Thyroid gland (tissue), 4 donors: ENCODE results near the gene PLEKHA6. TPM values are rescaled to one million over a fixed set of nuclear protein-coding genes. Genes with fewer than 3 reads are reported as not detected.
A peak's percentile ranks its signal among the peaks of the same experiment; 100 is the strongest.

Experiments used
- DNase-seq, 2 donors: peaks; one replicate each; pipeline ENCODE4 v3.0.0-alpha.2; 2019
- H3K27ac ChIP-seq, 3 donors: fragments of 200-600 bp; sonication (generic); 1 replicate in 2 of 3; 2 replicates in 1 of 3; pipeline ENCODE4 v1.5.1; 2016 to 2019; ENCODE audit warnings: mild to moderate bottlenecking in 1 of 3, moderate library complexity in 1 of 3
- H3K27me3 ChIP-seq: fragments of 200-600 bp; sonication (generic); one replicate; pipeline ENCODE4 v1.5.1; 2019
- H3K36me3 ChIP-seq, 2 donors: fragments of 200-600 bp; sonication (generic); one replicate each; pipeline ENCODE4 v1.5.1; 2016 to 2019
- H3K4me1 ChIP-seq, 2 donors: fragments of 200-600 bp; sonication (generic); one replicate each; pipeline ENCODE4 v1.5.1; 2017 to 2019
- H3K4me3 ChIP-seq, 3 donors: fragments of 200-600 bp; sonication (generic); replicated peaks in 1 of 3; 1 replicate in 2 of 3; 2 replicates in 1 of 3; pipeline ENCODE4 v1.5.1; 2016; ENCODE audit warnings: mild to moderate bottlenecking in 1 of 3
- H3K9me3 ChIP-seq: fragments of 200-600 bp; sonication (generic); one replicate; pipeline ENCODE4 v1.5.1; 2017
- CTCF ChIP-seq, 6 experiments: fragments of 200-600 bp in 3 of 6; fragments of 450-650 bp in 3 of 6; sonication (generic) in 3 of 6; IDR thresholded peaks; one replicate each; pipeline ENCODE4 v1.5.1; 2016 to 2019; ENCODE audit warnings: antibody characterized with exemption in 6 of 6, mild to moderate bottlenecking in 2 of 6, inconsistent platforms in 1 of 6, moderate library complexity in 1 of 6
- POLR2A ChIP-seq, 2 donors: fragments of 450-650 bp; IDR thresholded peaks; one replicate each; pipeline ENCODE4 v1.6.1; 2017; ENCODE audit warnings: antibody characterized with exemption in 2 of 2, mild to moderate bottlenecking in 2 of 2, moderate library complexity in 1 of 2
- WGBS, 2 donors: methylation state at CpG; one replicate each; pipeline ENCODE4 v1.1.5; 2017; 5-methylcytosine and 5-hydroxymethylcytosine counted together
- intact Hi-C: fragments of 100-400 bp; cut with DNase I; formaldehyde crosslinking; loops from one replicate; pipeline ENCODE4 v1.15.1; 2023
- total RNA-seq, 4 donors: library from RNA; depleted of rRNA; stranded (reverse); fragments of >200 nt; gene quantifications; one replicate each; pipeline ENCODE4 v1.2.3, GENCODE V29; 2016

The PLEKHA6 gene
- 1 to 10 TPM; 2.9 to 8.9 (median 4.0) TPM for total RNA-seq

GRCh38 chr1:204359474-204360255, at the start of gene PLEKHA6:
PLEKHA6 (minus strand) TSS chr1:204359929; CDS start chr1:204273727, 86,202 bp downstream.
- H3K9me3 ChIP-seq = no peaks in the 10 kb centered on the region
- no peaks in the 10 kb centered on the region for H3K27me3 ChIP-seq
- peaks cover 6% of the 10 kb centered on the region in 2 donors for H3K4me1 ChIP-seq
- no peak for DNase-seq
- WGBS, 2 donors = 14 to 25% methylated on average over 4 to 20 of the region's 20 CpGs
- no peak within 1 kb of the TSS for H3K27ac ChIP-seq
- no peak within 1 kb of the TSS for H3K4me3 ChIP-seq
- H3K36me3 ChIP-seq = no peaks in the 10 kb centered on the region
- no peak for TF ChIP-seq CTCF (IDR thresholded peaks at IDR 0.05)
- no peak for TF ChIP-seq POLR2A (IDR thresholded peaks at IDR 0.05)
- intact Hi-C loops = loop anchor here (5.0 to 10.0 kb wide), 2 partner anchors 147 to 495 kb away; partner anchors contain the start of genes GOLT1A and SNRPE

- Histone ChIP-seq H3K4me3 (peak overlapping the region; percentile 90 to 94 (median 91)), H3K4me1 (peaks cover 21 to 30% of the 10 kb centered on the region in 2 donors), H3K27me3 (no peaks in the 10 kb centered on the region), H3K9me3 (no peaks in the 10 kb centered on the region), H3K27ac (peak overlapping the region; percentile 99 to 100 (median 99)), H3K36me3 (peaks cover 5 to 12% of the 10 kb centered on the region in 2 donors)
- intact Hi-C loops = no loop called here
- WGBS, 2 donors = 1% methylated on average over 3 of the region's 3 CpGs
- no peak for TF ChIP-seq POLR2A (IDR thresholded peaks at IDR 0.05)
- no peak for TF ChIP-seq CTCF (IDR thresholded peaks at IDR 0.05)
- no peak for DNase-seq
Observed at GRCh38 chr1:204409123-204409522, 49.4 kb upstream of the PLEKHA6 start.

- H3K27ac ChIP-seq = peak overlapping the region; percentile 99 to 100 (median 99)
- peaks cover 21 to 33% of the 10 kb centered on the region in 2 donors for H3K4me1 ChIP-seq
- peaks cover 10 to 16% of the 10 kb centered on the region in 2 donors for H3K36me3 ChIP-seq
- intact Hi-C loops = no loop called here
- peak overlapping the region; percentile 90 to 94 (median 91) for H3K4me3 ChIP-seq
- H3K27me3 ChIP-seq = no peaks in the 10 kb centered on the region
- no peak for DNase-seq
- TF ChIP-seq POLR2A (IDR thresholded peaks at IDR 0.05) (no peak), CTCF (IDR thresholded peaks at IDR 0.05) (no peak)
- whole genome bisulfite sequencing, 2 donors = 5 to 7% methylated on average over 1 of the region's 1 CpG
- no peaks in the 10 kb centered on the region for H3K9me3 ChIP-seq
Observed at GRCh38 chr1:204408602-204409001, 48.9 kb upstream of the PLEKHA6 start.

GRCh38 chr1:204408074-204408507, 48.4 kb upstream of the PLEKHA6 start:
- intact Hi-C loops = no loop called here
- DNase-seq = peak; percentile 96 to 97
- 0% methylated on average over 2 of the region's 2 CpGs for WGBS, 2 donors
- H3K4me1 ChIP-seq = peaks cover 21 to 33% of the 10 kb centered on the region in 2 donors
- H3K4me3 ChIP-seq = peak overlapping the region; percentile 90 to 94 (median 91)
- no peaks in the 10 kb centered on the region for H3K9me3 ChIP-seq
- no peaks in the 10 kb centered on the region for H3K27me3 ChIP-seq
- TF ChIP-seq POLR2A (IDR thresholded peaks at IDR 0.05) (peak in 1 of 2 donors; percentile 73), CTCF (IDR thresholded peaks at IDR 0.05) (no peak)
- peak overlapping the region; percentile 99 to 100 (median 99) for H3K27ac ChIP-seq
- H3K36me3 ChIP-seq = peaks cover 11 to 16% of the 10 kb centered on the region in 2 donors
